ENCODE measurements around the gene CD2BP2. TPM values are rescaled to one million over a fixed set of nuclear protein-coding genes. Genes with fewer than 3 reads are reported as not detected.

The CD2BP2 gene
- total and polyA plus RNA-seq, 2 of the 13 experiments (the other 11 are each of a cell fraction or from before 2014, with no cell fraction given): 24.9 to 54.6 TPM

GRCh38 chr16:30379158-30379783, 24.2 kb upstream of the CD2BP2 start (continued):
- TF ChIP-seq HCFC1 (IDR thresholded peaks at IDR 0.05; ENCODE audit: low read depth, low read length) (no peak), ZNF569 (CRISPR knock-in tag; IDR thresholded peaks at IDR 0.05; ENCODE audit: borderline replicate concordance) (no peak), ZSCAN5A (CRISPR knock-in tag; IDR thresholded peaks at IDR 0.05; ENCODE audit: borderline replicate concordance) (no peak), ZSCAN31 (CRISPR knock-in tag; IDR thresholded peaks at IDR 0.05; ENCODE audit: low read depth) (no peak), USF2 (IDR thresholded peaks at IDR 0.05; ENCODE audit: low read depth, low read length) (no peak), USF2 (CRISPR knock-in tag; IDR thresholded peaks at IDR 0.05; ENCODE audit: borderline replicate concordance) (no peak), SMAD3 (CRISPR knock-in tag; IDR thresholded peaks at IDR 0.05) (no peak), MLXIP (CRISPR knock-in tag; IDR thresholded peaks at IDR 0.05; ENCODE audit: borderline replicate concordance) (no peak), ZNF512 (CRISPR knock-in tag; IDR thresholded peaks at IDR 0.05) (0 out of 2 replicates have a peak, but pooled peaks have one; percentile 41), HMGA1 (CRISPR knock-in tag; conservative IDR thresholded peaks at IDR 0.05) (no peak), PAXIP1 (CRISPR knock-in tag; conservative IDR thresholded peaks at IDR 0.05) (no peak), ZNF350 (CRISPR knock-in tag; IDR thresholded peaks at IDR 0.05; ENCODE audit: borderline replicate concordance, low read depth) (0 out of 2 replicates have a peak, but pooled peaks have one; percentile 3), PTBP1 (IDR thresholded peaks at IDR 0.05; ENCODE audit: low read depth, low read length, poor library complexity, severe bottlenecking) (peak; percentile 59), ZNF577 (CRISPR knock-in tag; IDR thresholded peaks at IDR 0.05; ENCODE audit: borderline replicate concordance, low read depth) (no peak), ZFP41 (CRISPR knock-in tag; IDR thresholded peaks at IDR 0.05; ENCODE audit: borderline replicate concordance) (no peak), NFATC3 (CRISPR knock-in tag; IDR thresholded peaks at IDR 0.05) (no peak), ZNF292 (CRISPR knock-in tag; IDR thresholded peaks at IDR 0.05; ENCODE audit: borderline replicate concordance, low read depth) (no peak)
